Endodermal cell (in vitro differentiated cells): ENCODE results near the gene LIX1L. TPM values are rescaled to one million over a fixed set of nuclear protein-coding genes. Genes with fewer than 3 reads are reported as not detected.

Source experiments
- DNase-seq: peaks from one replicate; pipeline ENCODE4 v3.0.0-alpha.2; 2017
- H3K27ac ChIP-seq: 2 replicates; pipeline ENCODE4 v1.5.1; 2013; ENCODE audit warnings: mild to moderate bottlenecking, low read depth, low read length, moderate library complexity
- H3K27me3 ChIP-seq: 2 replicates; pipeline ENCODE4 v1.6.1; 2013; ENCODE audit warnings: mild to moderate bottlenecking, low read length, moderate library complexity; ENCODE audit not compliant: insufficient read depth, control insufficient read depth, poor library complexity, severe bottlenecking
- H3K36me3 ChIP-seq: 2 replicates; pipeline ENCODE4 v1.7.0; 2013; ENCODE audit warnings: mild to moderate bottlenecking, low read length, moderate library complexity; ENCODE audit not compliant: control insufficient read depth, insufficient read depth
- H3K4me1 ChIP-seq: one replicate; pipeline ENCODE4 v1.7.0; 2013; ENCODE audit warnings: low read length; ENCODE audit not compliant: control insufficient read depth, insufficient read depth
- H3K4me3 ChIP-seq: 2 replicates; pipeline ENCODE4 v1.5.1; 2013; ENCODE audit warnings: mild to moderate bottlenecking, low read length, moderate library complexity
- H3K9ac ChIP-seq: 2 replicates; pipeline ENCODE4 v1.6.1; 2013; ENCODE audit warnings: mild to moderate bottlenecking, low read length, moderate library complexity; ENCODE audit not compliant: poor library complexity, severe bottlenecking; ENCODE audit errors: extremely low read depth
- H3K9me3 ChIP-seq: 2 replicates; pipeline ENCODE4 v1.6.1; 2013; ENCODE audit warnings: mild to moderate bottlenecking, low read length, moderate library complexity; ENCODE audit not compliant: control insufficient read depth
- H3K27ac Mint-ChIP-seq: 2 replicates; pipeline ENCODE4 v1.8.0; 2020; ENCODE audit warnings: mixed read lengths
- H3K27me3 Mint-ChIP-seq: 2 replicates; pipeline ENCODE4 v1.8.0; 2021; ENCODE audit warnings: mild to moderate bottlenecking, mixed read lengths; ENCODE audit not compliant: insufficient read depth
- H3K36me3 Mint-ChIP-seq: 2 replicates; pipeline ENCODE4 v1.8.0; 2020; ENCODE audit warnings: low read depth, mixed read lengths
- H3K4me1 Mint-ChIP-seq: 2 replicates; pipeline ENCODE4 v1.8.0; 2020; ENCODE audit warnings: mixed read lengths
- H3K4me3 Mint-ChIP-seq: 2 replicates; pipeline ENCODE4 v1.8.0; 2020; ENCODE audit warnings: mild to moderate bottlenecking, moderate library complexity, mixed read lengths
- H3K9me3 Mint-ChIP-seq: 2 replicates; pipeline ENCODE4 v1.8.0; 2020; ENCODE audit warnings: mild to moderate bottlenecking, mixed read lengths
- CTCF ChIP-seq: fragments of 200-600 bp; sonication (generic); conservative IDR thresholded peaks from 2 replicates; pipeline ENCODE4 v1.5.0; 2021; ENCODE audit warnings: antibody characterized with exemption, mild to moderate bottlenecking
- WGBS, 2 experiments: methylation state at CpG; one replicate each; pipeline versions ENCODE4 v1.1.5 to v1.1.7; 2013; ENCODE audit warnings: missing lambda C conversion rate in 2 of 2, mixed read lengths in 1 of 2; ENCODE audit not compliant: insufficient coverage in 1 of 2, insufficient read length in 1 of 2; 5-methylcytosine and 5-hydroxymethylcytosine counted together
- total RNA-seq, 2 donors: library from RNA; stranded (reverse); fragmentation: NEBNext Ultra II Directional in 1 of 2; extraction: Animal tissue kit (Norgen Biotek cat#: 25700) in 1 of 2; gene quantifications; 2 replicates in 1 of 2; 3 replicates in 1 of 2; pipeline ENCODE4 v1.2.1, GENCODE V29; 2021

The LIX1L gene
- total RNA-seq, 2 donors from 2014 or later, result 16.6 to 21.3 TPM

DNA sequence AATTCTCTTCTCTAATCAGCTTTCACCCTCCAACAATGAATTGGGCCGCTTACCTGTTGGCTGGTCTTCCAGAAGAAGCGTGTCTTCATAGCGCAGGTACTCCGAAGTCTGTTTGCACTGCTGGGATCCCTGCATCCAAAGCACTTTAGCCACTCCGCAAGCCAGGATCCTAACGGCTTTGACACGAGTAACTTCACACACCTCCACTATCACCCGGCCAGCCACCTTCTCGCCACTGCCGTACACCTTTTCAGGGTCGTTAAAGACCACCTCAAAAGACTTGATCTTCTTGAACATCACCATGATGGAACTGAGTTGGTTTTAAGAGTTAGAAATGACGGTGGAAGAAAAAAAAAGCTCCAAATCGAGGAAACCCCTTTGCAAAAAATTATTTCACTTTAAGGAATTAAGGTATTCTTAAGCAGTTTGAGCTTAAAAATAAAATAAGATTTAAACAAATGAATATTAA is 38.2 kb upstream of the LIX1L start:
- Mint-ChIP-seq H3K27me3 (no peaks in the 10 kb centered on the region), H3K36me3 (peaks cover 28% of the 10 kb centered on the region), H3K4me1 (peaks cover 41% of the 10 kb centered on the region), H3K9me3 (no peaks in the 10 kb centered on the region), H3K4me3 (peak overlapping the region; percentile 87), H3K27ac (peak overlapping the region; percentile 85)
- Histone ChIP-seq H3K4me1 (no peaks in the 10 kb centered on the region), H3K36me3 (peaks cover 6% of the 10 kb centered on the region), H3K27me3 (no peaks in the 10 kb centered on the region), H3K9me3 (no peaks in the 10 kb centered on the region), H3K4me3 (peak overlapping the region; percentile 83), H3K27ac (no peak overlapping the region), H3K9ac (peak overlapping the region; percentile 42)
- WGBS, 2 experiments, result 10 to 19% methylated on average over 4 to 13 of the region's 13 CpGs
- DNase-seq, result peak; percentile 55
- TF ChIP-seq CTCF, result no peak

GRCh38 chr1:145995148-145995881 is 37.5 kb upstream of the LIX1L start:
- no peak overlapping the region for H3K27ac ChIP-seq
- H3K9me3 Mint-ChIP-seq, result no peaks in the 10 kb centered on the region

DNA sequence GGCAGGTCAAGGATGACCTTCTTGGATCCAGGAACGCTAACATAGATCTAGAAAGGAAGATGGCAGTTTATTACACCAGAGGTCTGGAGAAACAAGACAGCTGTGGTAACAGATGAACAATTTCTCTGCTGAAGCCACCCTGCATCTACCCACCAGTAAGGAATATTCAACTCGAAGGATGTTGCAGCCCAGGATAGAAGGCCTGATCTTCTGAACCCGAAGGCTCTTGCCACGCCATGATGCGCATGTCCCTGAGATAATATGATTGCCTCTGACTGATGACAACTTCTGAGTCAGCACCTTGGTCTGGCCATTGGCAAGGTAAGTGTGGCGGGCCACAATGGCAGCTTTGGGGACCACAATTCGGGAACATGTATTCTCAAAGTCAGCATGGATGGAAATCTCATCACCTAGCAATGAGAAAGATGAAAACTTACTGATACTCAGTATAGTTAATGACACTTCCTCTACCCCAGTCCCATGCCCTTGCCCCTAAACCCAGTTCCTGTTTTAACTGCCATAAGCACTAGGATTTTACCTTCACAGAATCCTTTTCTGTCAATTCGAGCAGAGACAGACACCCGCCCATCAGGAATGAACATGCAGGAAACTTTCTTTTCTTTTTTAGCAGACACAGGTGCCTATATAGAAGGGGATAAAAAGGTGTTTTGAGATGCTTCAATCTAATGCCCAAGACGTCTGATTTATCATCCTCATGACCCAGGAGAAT is 36.7 kb upstream of the LIX1L start:
- Histone ChIP-seq H3K9me3 (no peaks in the 10 kb centered on the region), H3K27me3 (no peaks in the 10 kb centered on the region), H3K4me1 (no peaks in the 10 kb centered on the region), H3K36me3 (peaks cover 6% of the 10 kb centered on the region), H3K4me3 (peak overlapping the region; percentile 83), H3K27ac (no peak overlapping the region), H3K9ac (no peak overlapping the region)
- H3K9me3 Mint-ChIP-seq, result no peaks in the 10 kb centered on the region
- no peak for TF ChIP-seq CTCF
- no peaks in the 10 kb centered on the region for H3K27me3 Mint-ChIP-seq
- peaks cover 28% of the 10 kb centered on the region for H3K36me3 Mint-ChIP-seq
- DNase-seq, result peak; percentile 27
- H3K4me1 Mint-ChIP-seq, result peaks cover 44% of the 10 kb centered on the region
- 89 to 95% methylated on average over 7 to 10 of the region's 10 CpGs for WGBS, 2 experiments
- no peak overlapping the region for H3K27ac Mint-ChIP-seq
- H3K4me3 Mint-ChIP-seq, result peak overlapping the region; percentile 87

More at GRCh38 chr1:145995148-145995881, 37.5 kb upstream of the LIX1L start:
- Mint-ChIP-seq H3K36me3 (peaks cover 28% of the 10 kb centered on the region), H3K27me3 (no peaks in the 10 kb centered on the region), H3K4me1 (peaks cover 47% of the 10 kb centered on the region), H3K27ac (no peak overlapping the region), H3K4me3 (peak overlapping the region; percentile 87)
- WGBS, 2 experiments, result 64 to 65% methylated on average over 4 to 8 of the region's 8 CpGs
- TF ChIP-seq CTCF, result no peak
- Histone ChIP-seq H3K4me1 (no peaks in the 10 kb centered on the region), H3K27me3 (no peaks in the 10 kb centered on the region), H3K9me3 (no peaks in the 10 kb centered on the region), H3K4me3 (peak overlapping the region; percentile 83), H3K9ac (peak overlapping the region; percentile 42), H3K36me3 (peaks cover 6% of the 10 kb centered on the region)
- peak; percentile 30 for DNase-seq
